PC-3 (cell line): ENCODE results near the gene SLCO2B1. TPM values are rescaled to one million over a fixed set of nuclear protein-coding genes. Genes with fewer than 3 reads are reported as not detected.

Experiments
- ATAC-seq: fragments of 200-7000 bp; cut with Tn5 transposase; 2 replicates; pipeline ENCODE4 v1.9.1; 2020; ENCODE audit warnings: mild to moderate bottlenecking, moderate library complexity
- BruUV-seq: library from RNA; stranded (reverse); fragments of 400-500 nt; replicated peaks from 2 replicates; lab custom pipeline; 2021; lab: Mats Ljungman, UMichigan
- CTCF ChIA-PET: fragments of 300-600 bp; sonication (Branson Sonifier 250); formaldehyde crosslinking; loops from one replicate; lab custom pipeline; 2022; ENCODE audit warnings: antibody characterized with exemption; lab: Charles Lee
- POLR2A ChIA-PET: fragments of 300-600 bp; sonication (Branson Sonifier 250); formaldehyde crosslinking; loops from one replicate; lab custom pipeline; 2022; ENCODE audit warnings: antibody characterized with exemption; ENCODE audit not compliant: unreplicated experiment; lab: Charles Lee
- DNase-seq: peaks from one replicate; pipeline ENCODE4 v3.0.0-alpha.2; 2015
- H2AFZ ChIP-seq: fragments of 300-600 bp; sonication (generic); 2 replicates; pipeline ENCODE4 v1.6.0; 2016; ENCODE audit warnings: antibody characterized with exemption, low read length
- H3F3A ChIP-seq: fragments of 300-600 bp; sonication (generic); one replicate; pipeline ENCODE4 v1.6.0; 2017; ENCODE audit warnings: antibody characterized with exemption, low read length, control low read depth, mild to moderate bottlenecking; ENCODE audit not compliant: unreplicated experiment
- H3K27ac ChIP-seq: fragments of 300-600 bp; sonication (generic); 2 replicates; pipeline ENCODE4 v1.5.1; 2016; ENCODE audit warnings: mild to moderate bottlenecking, low read length
- H3K27me3 ChIP-seq: fragments of 300-600 bp; sonication (generic); 2 replicates; pipeline ENCODE4 v1.6.1; 2016; ENCODE audit warnings: low read length, mixed read lengths
- H3K36me3 ChIP-seq: fragments of 300-600 bp; sonication (generic); 2 replicates; pipeline ENCODE4 v1.6.1; 2016; ENCODE audit warnings: low read depth, mixed run types, low read length, mixed read lengths
- H3K4me1 ChIP-seq: fragments of 300-600 bp; sonication (generic); 2 replicates; pipeline ENCODE4 v1.5.1; 2016; ENCODE audit warnings: low read length; ENCODE audit not compliant: insufficient read depth
- H3K4me2 ChIP-seq: fragments of 300-600 bp; sonication (generic); 2 replicates; pipeline ENCODE4 v1.6.0; 2016; ENCODE audit warnings: low read length
- H3K4me3 ChIP-seq: fragments of 300-600 bp; sonication (generic); 2 replicates; pipeline ENCODE4 v1.5.1; 2016; ENCODE audit warnings: mild to moderate bottlenecking, low read length, mixed read lengths
- H3K79me2 ChIP-seq: fragments of 300-600 bp; sonication (generic); 2 replicates; pipeline ENCODE4 v1.6.1; 2017; ENCODE audit warnings: low read length, mixed read lengths
- H3K9ac ChIP-seq: fragments of 300-600 bp; sonication (generic); 2 replicates; pipeline ENCODE4 v1.6.0; 2016; ENCODE audit warnings: mild to moderate bottlenecking, low read length
- H3K9me2 ChIP-seq: fragments of 300-600 bp; sonication (generic); replicated peaks from 2 replicates; pipeline ENCODE4 v1.6.1; 2016; ENCODE audit warnings: mixed run types, low read length, mixed read lengths
- H3K9me3 ChIP-seq: fragments of 300-600 bp; sonication (generic); 2 replicates; pipeline ENCODE4 v1.6.1; 2016; ENCODE audit warnings: low read length, mixed read lengths
- H4K20me1 ChIP-seq: fragments of 300-600 bp; sonication (generic); 2 replicates; pipeline ENCODE4 v1.6.1; 2016; ENCODE audit warnings: low read length, mixed read lengths
- EZH2 ChIP-seq: fragments of 300-600 bp; sonication (generic); IDR thresholded peaks from one replicate; pipeline ENCODE4 v1.6.1; 2017; ENCODE audit warnings: antibody characterized with exemption, mild to moderate bottlenecking, low read length; ENCODE audit not compliant: unreplicated experiment
- EZH2phosphoT487 ChIP-seq: fragments of 300-600 bp; sonication (generic); IDR thresholded peaks from 2 replicates; pipeline ENCODE4 v1.6.1; 2018; ENCODE audit warnings: mild to moderate bottlenecking, antibody characterized with exemption, low read length, borderline replicate concordance
- intact Hi-C: fragments of 100-400 bp; cut with micrococcal nuclease; formaldehyde crosslinking; loops from 2 replicates; pipeline ENCODE4 v1.9.0; 2023
- total RNA-seq: library from RNA; depleted of rRNA; stranded (reverse); fragments of >200 nt; gene quantifications from 2 replicates; pipeline ENCODE4 v1.2.3, GENCODE V29; 2014
- TF ChIP-seq, protein P1 (sequence below): fragments of 300-600 bp; sonication (generic); conservative IDR thresholded peaks from 2 replicates; pipeline ENCODE4 v1.5.1; 2017; ENCODE audit warnings: antibody characterized with exemption, low read depth, mild to moderate bottlenecking, low read length

Gene SLCO2B1
- total RNA-seq, 1 experiment from 2014 or later: not detected

DNA sequence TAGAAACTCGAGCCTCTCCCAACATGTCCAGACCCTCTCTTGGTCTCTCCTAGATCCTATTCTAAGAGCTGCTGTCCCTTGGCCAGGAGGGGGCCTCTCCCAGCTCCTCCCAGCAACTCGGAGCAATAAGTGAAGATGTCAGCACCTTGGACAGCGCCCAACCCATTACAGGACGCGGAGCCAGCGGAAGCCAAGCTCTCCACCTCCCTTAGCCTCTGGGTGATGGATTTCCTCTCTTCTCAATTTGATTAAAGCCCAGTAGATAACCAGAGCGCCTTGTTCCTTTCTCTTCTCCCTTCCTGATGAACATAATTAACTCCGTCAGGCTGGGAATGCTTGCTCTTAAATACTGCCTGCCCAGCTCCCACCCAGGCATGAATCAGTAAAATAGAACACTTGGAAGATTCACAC lies 63.5 kb downstream of the SLCO2B1 start:
- H3K4me3 ChIP-seq: no peak overlapping the region
- peaks cover 24% of the 10 kb centered on the region for H3K27me3 ChIP-seq
- peak; percentile 77 for ATAC-seq
- TF ChIP-seq EZH2phosphoT487 (no peak), EZH2 (no peak)
- TF ChIP-seq, protein P1, sequence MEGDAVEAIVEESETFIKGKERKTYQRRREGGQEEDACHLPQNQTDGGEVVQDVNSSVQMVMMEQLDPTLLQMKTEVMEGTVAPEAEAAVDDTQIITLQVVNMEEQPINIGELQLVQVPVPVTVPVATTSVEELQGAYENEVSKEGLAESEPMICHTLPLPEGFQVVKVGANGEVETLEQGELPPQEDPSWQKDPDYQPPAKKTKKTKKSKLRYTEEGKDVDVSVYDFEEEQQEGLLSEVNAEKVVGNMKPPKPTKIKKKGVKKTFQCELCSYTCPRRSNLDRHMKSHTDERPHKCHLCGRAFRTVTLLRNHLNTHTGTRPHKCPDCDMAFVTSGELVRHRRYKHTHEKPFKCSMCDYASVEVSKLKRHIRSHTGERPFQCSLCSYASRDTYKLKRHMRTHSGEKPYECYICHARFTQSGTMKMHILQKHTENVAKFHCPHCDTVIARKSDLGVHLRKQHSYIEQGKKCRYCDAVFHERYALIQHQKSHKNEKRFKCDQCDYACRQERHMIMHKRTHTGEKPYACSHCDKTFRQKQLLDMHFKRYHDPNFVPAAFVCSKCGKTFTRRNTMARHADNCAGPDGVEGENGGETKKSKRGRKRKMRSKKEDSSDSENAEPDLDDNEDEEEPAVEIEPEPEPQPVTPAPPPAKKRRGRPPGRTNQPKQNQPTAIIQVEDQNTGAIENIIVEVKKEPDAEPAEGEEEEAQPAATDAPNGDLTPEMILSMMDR: peak; percentile 54; the same call in 1 of the 2 replicates
- CTCF ChIA-PET: interaction anchor here (0.6 to 1.3 kb wide), 2 partner anchors 34 to 60 kb away, joined by 3 to 8 read pairs; no protein-coding TSS in a partner anchor
- no peaks in the 10 kb centered on the region for H3K4me1 ChIP-seq
- no peak overlapping the region for H3K27ac ChIP-seq
- no peaks in the 10 kb centered on the region for H3K36me3 ChIP-seq
- H2AFZ ChIP-seq: no peak overlapping the region
- no peak overlapping the region for H3K4me2 ChIP-seq
- H3F3A ChIP-seq: no peaks in the 10 kb centered on the region
- no peak overlapping the region for H3K9ac ChIP-seq
- H3K9me2 ChIP-seq: 0 out of 2 replicates have a peak, but pooled peaks cover 3% of the 10 kb centered on the region
- DNase-seq: peak; percentile 90
- POLR2A ChIA-PET: no interaction called here
- BruUV-seq: no TSS peak
- no peaks in the 10 kb centered on the region for H3K79me2 ChIP-seq
- intact Hi-C loops: loop anchor here (1.0 kb wide), 1 partner anchor 19 kb away; no protein-coding TSS in a partner anchor
- H4K20me1 ChIP-seq: no peaks in the 10 kb centered on the region
- H3K9me3 ChIP-seq: no peaks in the 10 kb centered on the region

DNA sequence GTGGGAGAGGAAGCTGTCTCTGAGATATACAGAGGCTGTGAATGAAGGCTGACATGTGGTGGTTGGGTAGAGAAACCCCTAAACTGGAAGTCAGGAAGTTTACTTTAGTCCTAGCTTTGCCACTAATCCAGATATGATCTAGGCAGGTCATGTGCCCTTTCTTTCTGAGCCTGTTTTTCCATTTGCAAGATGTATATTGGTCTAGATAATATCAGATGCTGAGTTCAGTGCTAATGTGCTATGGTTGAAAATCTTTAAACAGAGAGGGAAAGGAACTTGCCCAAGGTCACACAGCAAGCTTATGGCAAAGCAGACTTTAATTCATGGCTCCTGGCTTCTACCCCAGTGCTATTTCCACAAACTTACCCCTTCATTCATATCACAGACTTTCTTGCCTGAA lies 63.9 kb downstream of the SLCO2B1 start:
- ATAC-seq: no peak
- TF ChIP-seq EZH2phosphoT487 (no peak), EZH2 (no peak)
- TF ChIP-seq, protein P1: no peak
- 0 out of 2 replicates have a peak, but pooled peaks cover 3% of the 10 kb centered on the region for H3K9me2 ChIP-seq
- no peak overlapping the region for H3K4me2 ChIP-seq
- H3K4me1 ChIP-seq: no peaks in the 10 kb centered on the region
- no peaks in the 10 kb centered on the region for H3K9me3 ChIP-seq
- H2AFZ ChIP-seq: no peak overlapping the region
- H3K4me3 ChIP-seq: no peak overlapping the region
- H3K9ac ChIP-seq: no peak overlapping the region
- H3K79me2 ChIP-seq: no peaks in the 10 kb centered on the region
- no peak overlapping the region for H3K27ac ChIP-seq
- intact Hi-C loops: loop anchor here (1.0 kb wide), 1 partner anchor 18 kb away; no protein-coding TSS in a partner anchor
- peaks cover 20% of the 10 kb centered on the region for H3K27me3 ChIP-seq
- DNase-seq: no peak
- H3F3A ChIP-seq: no peaks in the 10 kb centered on the region
- POLR2A ChIA-PET: no interaction called here
- CTCF ChIA-PET: interaction anchor here (1.3 kb wide), 1 partner anchor 34 kb away, joined by 8 read pairs; no protein-coding TSS in a partner anchor
- no peaks in the 10 kb centered on the region for H4K20me1 ChIP-seq
- no TSS peak for BruUV-seq
- no peaks in the 10 kb centered on the region for H3K36me3 ChIP-seq

DNA sequence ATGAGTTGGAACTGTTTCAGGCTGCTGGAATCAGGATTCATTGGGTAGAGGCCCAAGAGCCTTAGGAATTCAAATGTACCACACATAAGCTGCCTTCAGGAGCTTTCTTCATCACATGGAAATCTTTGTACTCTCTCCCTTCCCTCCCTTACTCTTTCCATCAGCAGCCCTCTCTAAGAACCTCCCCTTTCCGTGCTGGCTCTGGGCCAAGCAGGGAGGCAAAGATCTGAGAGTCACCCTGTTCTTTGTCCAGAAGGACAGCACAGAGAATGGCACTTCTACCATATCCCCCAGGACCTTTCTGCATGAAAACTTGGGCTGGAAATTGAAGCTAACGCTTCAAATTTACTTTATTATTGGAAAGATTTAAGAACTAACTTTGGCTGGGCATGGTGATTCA lies 69.0 kb downstream of the SLCO2B1 start:
- CTCF ChIA-PET: no interaction called here
- Histone ChIP-seq H3K27me3 (peaks cover 19% of the 10 kb centered on the region), H3K4me2 (no peak overlapping the region), H3K9me3 (no peaks in the 10 kb centered on the region), H3K9me2 (0 out of 2 replicates have a peak, but pooled peaks cover 3% of the 10 kb centered on the region), H3K9ac (no peak overlapping the region), H3K4me3 (no peak overlapping the region), H4K20me1 (no peaks in the 10 kb centered on the region), H3F3A (no peaks in the 10 kb centered on the region), H3K36me3 (no peaks in the 10 kb centered on the region), H3K27ac (no peak overlapping the region), H2AFZ (no peak overlapping the region), H3K79me2 (no peaks in the 10 kb centered on the region), H3K4me1 (no peaks in the 10 kb centered on the region)
- POLR2A ChIA-PET: no interaction called here
- TF ChIP-seq EZH2phosphoT487 (no peak), EZH2 (no peak)
- TF ChIP-seq, protein P1: no peak
- DNase-seq (no peak), ATAC-seq (no peak)
- BruUV-seq: no TSS peak
- intact Hi-C loops: no loop called here
